GM19468 (cell line): ENCODE measurements around the gene CYLD.

ENCODE experiments used
- ATAC-seq: cut with Tn5 transposase; IDR thresholded peaks from one replicate; pipeline ENCODE4 v1.9.1; 2021; ENCODE audit warnings: mild to moderate bottlenecking, moderate library complexity, moderate number of reproducible peaks; ENCODE audit not compliant: unreplicated experiment; ENCODE audit errors: extremely low read depth

The CYLD gene

GRCh38 chr16:50774405-50774804 lies 32.5 kb downstream of the CYLD start:
- ATAC-seq: no peak

- ATAC-seq: no peak
Measured at GRCh38 chr16:50774960-50775359, 33.1 kb downstream of the CYLD start.

GRCh38 chr16:50776037-50776436 lies 34.2 kb downstream of the CYLD start:
- ATAC-seq: no peak

DNA sequence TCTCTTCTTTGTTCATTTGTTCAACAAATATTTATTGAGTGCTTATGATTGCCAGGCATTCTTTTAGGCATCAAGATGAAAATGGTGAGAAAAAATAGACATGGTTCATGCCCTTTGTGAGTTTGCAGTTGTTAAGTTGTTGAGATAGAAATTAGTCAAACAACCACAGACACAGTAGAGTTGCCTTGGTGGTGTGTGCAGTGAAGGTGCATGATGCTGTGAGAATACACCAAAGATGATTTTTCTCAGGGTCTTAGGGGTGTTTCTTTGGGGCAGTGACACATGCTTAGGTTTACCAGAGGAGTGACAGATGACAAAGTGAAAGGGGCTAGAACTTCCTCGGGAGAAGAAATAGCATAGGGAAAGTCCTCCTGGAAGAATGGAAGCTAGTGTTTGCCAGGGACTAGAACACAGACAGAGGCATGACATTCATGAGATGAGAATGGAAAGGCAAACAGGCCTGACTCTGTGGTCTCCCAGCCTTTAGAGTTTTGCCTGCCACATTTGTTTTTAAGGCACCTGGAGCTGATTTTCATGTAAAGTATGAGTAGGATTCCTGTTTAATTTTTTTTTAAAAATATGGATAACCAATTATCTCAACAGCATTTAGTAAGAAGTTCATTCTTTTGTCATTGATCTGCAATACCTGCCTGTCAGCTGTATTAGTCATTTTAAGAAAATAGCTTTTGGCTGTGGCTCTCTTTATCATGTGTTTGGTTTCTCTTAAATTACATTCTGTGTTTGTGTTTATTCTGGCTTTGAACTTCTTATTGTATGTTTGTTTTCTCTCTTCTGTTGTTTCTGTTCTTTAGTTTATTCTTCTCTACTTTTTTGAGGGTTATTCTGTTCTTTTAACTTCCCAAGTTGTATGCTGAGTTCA lies 36.6 kb downstream of the CYLD start:
- ATAC-seq: no peak

DNA sequence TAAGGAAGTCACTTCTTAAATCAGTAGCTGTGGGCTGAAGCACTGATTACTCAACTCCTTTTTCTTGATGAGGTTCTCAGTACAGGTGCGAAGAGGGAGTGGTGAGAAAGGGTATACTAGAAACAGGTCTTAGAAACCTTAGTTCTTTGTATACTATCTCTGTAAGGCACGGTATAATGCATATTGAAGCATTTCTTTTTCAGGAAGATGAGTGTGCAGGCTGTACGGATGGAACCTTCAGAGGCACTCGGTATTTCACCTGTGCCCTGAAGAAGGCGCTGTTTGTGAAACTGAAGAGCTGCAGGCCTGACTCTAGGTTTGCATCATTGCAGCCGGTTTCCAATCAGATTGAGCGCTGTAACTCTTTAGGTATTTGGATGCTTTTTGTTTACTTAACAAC lies 39.2 kb downstream of the CYLD start:
- ATAC-seq: no peak

- no peak for ATAC-seq
Measured at GRCh38 chr16:50781518-50781917, 39.6 kb downstream of the CYLD start.

DNA sequence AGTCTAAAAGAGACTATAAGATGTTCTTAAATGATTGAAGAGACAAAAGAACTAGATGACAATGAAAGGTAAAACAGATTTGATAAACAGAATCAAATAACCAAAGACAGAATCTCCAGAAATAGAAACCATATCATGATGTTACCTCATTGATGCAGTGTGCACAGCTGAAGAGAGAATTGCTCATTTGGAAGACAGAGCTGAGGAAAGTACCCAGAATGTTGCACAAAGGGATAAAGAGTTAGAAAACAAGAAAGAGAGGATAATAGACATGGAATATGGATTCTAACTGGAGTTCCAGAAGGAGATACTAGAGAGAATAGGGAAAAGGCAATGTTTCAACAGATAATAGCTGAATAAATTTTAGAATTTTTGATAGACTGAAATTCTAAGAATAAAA lies 47.9 kb downstream of the CYLD start:
- ATAC-seq: no peak

GRCh38 chr16:50791522-50791921 lies 49.6 kb downstream of the CYLD start:
- no peak for ATAC-seq

DNA sequence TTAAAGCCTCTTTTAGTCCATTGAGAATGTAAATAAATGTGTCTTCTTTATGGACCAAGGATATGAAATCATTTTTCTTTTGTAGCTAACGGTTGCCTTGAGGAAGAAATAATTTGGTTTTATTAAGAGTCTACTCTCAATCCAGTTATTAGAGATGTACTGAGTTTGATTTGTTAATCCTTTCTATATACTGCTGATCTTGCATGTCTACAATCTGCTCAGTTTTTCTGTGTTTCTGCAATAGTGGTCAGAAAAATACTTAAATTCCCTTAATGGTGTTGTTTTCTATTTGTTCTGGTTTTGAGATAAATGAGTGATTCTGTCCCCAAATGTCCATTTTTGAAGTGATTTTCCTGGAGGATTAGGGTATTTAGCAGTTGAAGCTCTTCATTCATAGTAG lies 54.9 kb downstream of the CYLD start:
- ATAC-seq: no peak

GRCh38 chr16:50797456-50797855 lies 55.6 kb downstream of the CYLD start:
- no peak for ATAC-seq

DNA sequence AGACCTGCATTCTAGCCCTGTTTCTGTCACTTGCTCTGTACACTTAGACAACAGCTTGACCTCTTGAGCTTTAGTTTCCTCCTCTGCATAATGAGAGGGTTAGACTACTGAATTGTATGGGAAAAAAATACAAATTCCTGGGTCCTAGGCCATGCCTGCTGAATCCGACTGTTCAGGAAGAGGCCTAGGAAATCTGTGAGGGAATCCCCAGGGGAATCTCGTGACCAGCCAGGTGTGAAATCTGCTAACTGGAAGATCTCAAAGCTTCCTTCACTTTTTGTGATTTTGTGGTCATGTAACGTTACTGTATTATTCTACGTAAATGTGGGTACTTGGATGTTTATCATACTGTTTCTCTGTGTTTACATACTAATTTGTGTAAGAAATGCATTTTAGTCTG lies 58.2 kb downstream of the CYLD start:
- no peak for ATAC-seq

- no peak for ATAC-seq
Measured at GRCh38 chr16:50801036-50801435, 59.1 kb downstream of the CYLD start.

- no peak for ATAC-seq
Measured at GRCh38 chr16:50802000-50802399, 60.1 kb downstream of the CYLD start.

- no peak for ATAC-seq
Measured at GRCh38 chr16:50802961-50803360, 61.1 kb downstream of the CYLD start.

DNA sequence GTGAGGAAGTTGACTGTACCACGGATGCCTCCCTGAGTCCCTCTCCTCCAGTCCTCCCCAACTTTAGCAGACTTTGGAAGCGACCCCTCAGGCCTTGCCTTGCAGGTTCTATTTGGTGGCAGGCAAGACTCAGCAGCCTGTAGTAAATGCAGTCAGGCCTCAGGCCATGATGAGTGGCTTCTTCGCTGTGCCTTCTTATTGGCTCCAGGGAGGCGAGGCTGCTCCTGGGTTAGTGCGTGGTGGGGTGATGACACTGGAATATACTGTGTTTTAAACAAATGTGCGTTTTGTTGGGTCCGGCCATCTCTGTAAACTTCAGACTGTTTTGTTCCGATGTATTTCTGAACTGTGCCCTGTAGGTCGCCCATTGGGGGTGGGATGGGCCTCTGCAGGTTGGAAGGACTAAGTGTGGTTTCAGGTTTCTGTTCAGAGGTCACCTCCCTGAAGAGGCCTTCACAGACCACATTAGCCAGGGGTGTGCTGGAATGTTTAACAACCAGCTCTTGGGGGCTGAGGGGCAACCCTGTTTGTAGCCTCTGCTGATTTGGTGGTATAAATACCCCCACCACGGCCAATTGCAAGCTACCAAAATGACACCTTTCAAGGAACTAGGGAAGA lies 62.5 kb downstream of the CYLD start:
- no peak for ATAC-seq

- ATAC-seq: peak; percentile 67
Measured at GRCh38 chr16:50806099-50807062, 64.5 kb downstream of the CYLD start.

GRCh38 chr16:50808929-50809538 lies 67.1 kb downstream of the CYLD start:
- ATAC-seq: no peak

DNA sequence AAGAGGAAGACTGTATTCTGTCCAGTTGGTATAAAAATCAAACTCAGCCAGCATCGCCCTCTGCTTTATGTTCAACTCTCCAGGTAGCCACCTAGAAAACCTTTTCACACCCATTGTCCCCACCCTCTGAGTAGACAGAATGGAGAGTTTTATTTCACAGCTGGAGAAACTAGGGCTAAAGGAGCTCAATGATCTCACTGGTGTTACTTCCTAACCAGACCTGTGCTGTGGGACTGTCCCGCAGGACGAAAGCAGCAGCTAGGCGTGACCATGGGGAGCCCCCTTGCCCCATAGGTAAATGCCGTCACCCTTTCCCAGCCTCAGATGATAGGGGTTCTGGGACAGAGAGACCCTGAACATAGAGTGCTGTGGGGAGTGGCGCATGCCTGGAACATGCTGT lies 67.7 kb downstream of the CYLD start:
- ATAC-seq: no peak

- ATAC-seq: no peak
Measured at GRCh38 chr16:50810241-50810965, 68.5 kb downstream of the CYLD start.

GRCh38 chr16:50812046-50812445 lies 70.2 kb downstream of the CYLD start:
- ATAC-seq: no peak
